ENCODE data around the gene TRIM39. TPM values are rescaled to one million over a fixed set of nuclear protein-coding genes. Genes with fewer than 3 reads are reported as not detected.

The TRIM39 gene
- total and polyA plus RNA-seq, 2 of the 13 experiments (the other 11 are each of a cell fraction or from before 2014, with no cell fraction given), result 7.7 to 14.6 TPM

DNA sequence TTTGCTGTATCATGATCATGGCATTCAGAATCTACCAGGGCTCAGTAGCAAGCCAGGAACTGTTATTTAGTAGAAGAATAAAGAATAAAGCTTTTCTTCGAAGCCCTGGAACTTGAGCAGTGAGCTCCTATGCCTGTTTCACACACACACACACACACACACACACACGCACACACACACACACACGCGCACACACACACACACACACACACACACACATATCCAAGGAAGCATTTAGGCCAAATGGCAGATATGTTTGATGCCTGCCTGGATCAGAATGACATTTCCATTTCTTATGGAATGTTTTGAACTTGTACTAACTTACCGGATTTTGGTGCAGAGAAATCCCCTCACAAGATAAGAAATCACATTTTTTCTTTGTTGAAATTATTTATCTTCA, 53.7 kb downstream of the TRIM39 start:
- no peaks in the 10 kb centered on the region for H3K79me2 ChIP-seq (ENCODE audit: insufficient read depth, low read length)
- in situ Hi-C loops (cut with HindIII; ENCODE audit: extremely low pct_ligation_motif_present, low pct_unique_long_range_greater_than_20kb), result no loop called here

More for the DNA sequence above, 53.7 kb downstream of the TRIM39 start:
- Histone ChIP-seq H3K4me1 (ENCODE audit: insufficient read depth, low read length) (no peaks in the 10 kb centered on the region), H3K4me2 (ENCODE audit: low read depth, low read length) (no peak overlapping the region), H3K27ac (ENCODE audit: extremely low read length, insufficient read depth, low read length) (no peak overlapping the region), H3K9me3 (ENCODE audit: low read length) (no peaks in the 10 kb centered on the region), H3K9ac (ENCODE audit: insufficient read depth, low read depth, low read length) (no peak overlapping the region), H3K27me3 (ENCODE audit: control insufficient read depth in 1 of 2, insufficient read depth in 2 of 2, low read length in 2 of 2) (peaks cover 0 to 3% of the 10 kb centered on the region in 2 experiments; a peak in 1 of 5 replicates), H3K4me3 (replicated peaks in 1 of 3; ENCODE audit: insufficient read depth in 1 of 3, low read depth in 2 of 3, low read length in 3 of 3) (no peak overlapping the region), H3K36me3 (replicated peaks in 1 of 2; ENCODE audit: control insufficient read depth in 1 of 2, insufficient read depth in 2 of 2, low read length in 2 of 2) (no peaks in the 10 kb centered on the region), H2AFZ (ENCODE audit: low read length) (no peak overlapping the region), H4K20me1 (ENCODE audit: insufficient read depth, low read length) (no peaks in the 10 kb centered on the region)
- no TSS peak for BruUV-seq (replicated peaks)
- intact Hi-C loops (cut with micrococcal nuclease; ENCODE audit: unreplicated experiment), result no loop called here
- ChIA-PET CTCF (ENCODE audit: low intra/inter-chr PET ratio, low total read pairs) (no interaction called here), POLR2A (no interaction called here)
- FAIRE-seq, result no peak
- TF ChIP-seq ZNF775 (CRISPR knock-in tag; IDR thresholded peaks at IDR 0.05; ENCODE audit: borderline replicate concordance) (no peak), AGO2 (optimal IDR thresholded peaks at IDR 0.05; ENCODE audit: low read depth, low read length) (no peak), ISL2 (CRISPR knock-in tag; IDR thresholded peaks at IDR 0.05) (no peak), GTF2F1 (IDR thresholded peaks at IDR 0.05; ENCODE audit: low read length) (no peak), PHF8 (CRISPR knock-in tag; IDR thresholded peaks at IDR 0.05) (no peak), ZNF224 (CRISPR knock-in tag; IDR thresholded peaks at IDR 0.05) (no peak), RAD51 (IDR thresholded peaks at IDR 0.05; ENCODE audit: borderline replicate concordance) (no peak), ZFP41 (CRISPR knock-in tag; IDR thresholded peaks at IDR 0.05; ENCODE audit: borderline replicate concordance) (no peak), ZNF230 (CRISPR knock-in tag; IDR thresholded peaks at IDR 0.05) (no peak), ZNF670 (CRISPR knock-in tag; IDR thresholded peaks at IDR 0.05; ENCODE audit: borderline replicate concordance) (no peak), SIX1 (CRISPR knock-in tag; IDR thresholded peaks at IDR 0.05; ENCODE audit: borderline replicate concordance) (no peak), ZNF629 (CRISPR knock-in tag; conservative IDR thresholded peaks at IDR 0.05) (no peak)
- TF ChIP-seq, protein P1, sequence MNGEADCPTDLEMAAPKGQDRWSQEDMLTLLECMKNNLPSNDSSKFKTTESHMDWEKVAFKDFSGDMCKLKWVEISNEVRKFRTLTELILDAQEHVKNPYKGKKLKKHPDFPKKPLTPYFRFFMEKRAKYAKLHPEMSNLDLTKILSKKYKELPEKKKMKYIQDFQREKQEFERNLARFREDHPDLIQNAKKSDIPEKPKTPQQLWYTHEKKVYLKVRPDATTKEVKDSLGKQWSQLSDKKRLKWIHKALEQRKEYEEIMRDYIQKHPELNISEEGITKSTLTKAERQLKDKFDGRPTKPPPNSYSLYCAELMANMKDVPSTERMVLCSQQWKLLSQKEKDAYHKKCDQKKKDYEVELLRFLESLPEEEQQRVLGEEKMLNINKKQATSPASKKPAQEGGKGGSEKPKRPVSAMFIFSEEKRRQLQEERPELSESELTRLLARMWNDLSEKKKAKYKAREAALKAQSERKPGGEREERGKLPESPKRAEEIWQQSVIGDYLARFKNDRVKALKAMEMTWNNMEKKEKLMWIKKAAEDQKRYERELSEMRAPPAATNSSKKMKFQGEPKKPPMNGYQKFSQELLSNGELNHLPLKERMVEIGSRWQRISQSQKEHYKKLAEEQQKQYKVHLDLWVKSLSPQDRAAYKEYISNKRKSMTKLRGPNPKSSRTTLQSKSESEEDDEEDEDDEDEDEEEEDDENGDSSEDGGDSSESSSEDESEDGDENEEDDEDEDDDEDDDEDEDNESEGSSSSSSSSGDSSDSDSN (CRISPR knock-in tag; IDR thresholded peaks at IDR 0.05), result no peak
- TF ChIP-seq, protein P2, sequence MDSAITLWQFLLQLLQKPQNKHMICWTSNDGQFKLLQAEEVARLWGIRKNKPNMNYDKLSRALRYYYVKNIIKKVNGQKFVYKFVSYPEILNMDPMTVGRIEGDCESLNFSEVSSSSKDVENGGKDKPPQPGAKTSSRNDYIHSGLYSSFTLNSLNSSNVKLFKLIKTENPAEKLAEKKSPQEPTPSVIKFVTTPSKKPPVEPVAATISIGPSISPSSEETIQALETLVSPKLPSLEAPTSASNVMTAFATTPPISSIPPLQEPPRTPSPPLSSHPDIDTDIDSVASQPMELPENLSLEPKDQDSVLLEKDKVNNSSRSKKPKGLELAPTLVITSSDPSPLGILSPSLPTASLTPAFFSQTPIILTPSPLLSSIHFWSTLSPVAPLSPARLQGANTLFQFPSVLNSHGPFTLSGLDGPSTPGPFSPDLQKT (CRISPR knock-in tag; IDR thresholded peaks at IDR 0.05; ENCODE audit: borderline replicate concordance), result no peak
- TF ChIP-seq, protein P3, sequence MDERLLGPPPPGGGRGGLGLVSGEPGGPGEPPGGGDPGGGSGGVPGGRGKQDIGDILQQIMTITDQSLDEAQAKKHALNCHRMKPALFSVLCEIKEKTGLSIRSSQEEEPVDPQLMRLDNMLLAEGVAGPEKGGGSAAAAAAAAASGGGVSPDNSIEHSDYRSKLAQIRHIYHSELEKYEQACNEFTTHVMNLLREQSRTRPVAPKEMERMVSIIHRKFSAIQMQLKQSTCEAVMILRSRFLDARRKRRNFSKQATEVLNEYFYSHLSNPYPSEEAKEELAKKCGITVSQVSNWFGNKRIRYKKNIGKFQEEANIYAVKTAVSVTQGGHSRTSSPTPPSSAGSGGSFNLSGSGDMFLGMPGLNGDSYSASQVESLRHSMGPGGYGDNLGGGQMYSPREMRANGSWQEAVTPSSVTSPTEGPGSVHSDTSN (CRISPR knock-in tag; IDR thresholded peaks at IDR 0.05), result no peak
- DNase-seq (ENCODE audit: low spot score), result no peak
- no peak for ATAC-seq
- 0% methylated on average over 5 of the region's 5 CpGs for WGBS (ENCODE audit: low lambda C conversion rate)
